ENCODE data around the gene ADAMTS6.

GRCh38 chr5:65395526-65396155, 86.1 kb downstream of the ADAMTS6 start:
- no peak for TF ChIP-seq BRCA1 (CRISPR knock-in tag; IDR thresholded peaks at IDR 0.05)
- no peak for TF ChIP-seq GLI4 (CRISPR knock-in tag; IDR thresholded peaks at IDR 0.05; ENCODE audit: borderline replicate concordance)
- TF ChIP-seq TEF (CRISPR knock-in tag; IDR thresholded peaks at IDR 0.05) = no peak
- no peak for TF ChIP-seq TBX2 (CRISPR knock-in tag; IDR thresholded peaks at IDR 0.05; ENCODE audit: borderline replicate concordance)
- no peak for TF ChIP-seq POLR2A (IDR thresholded peaks at IDR 0.05; ENCODE audit: insufficient read depth in 1 of 2, low read depth in 2 of 2, low read length in 2 of 2)
- TF ChIP-seq CENPX (CRISPR knock-in tag; IDR thresholded peaks at IDR 0.05) = no peak
- no peak for TF ChIP-seq PRPF4 (IDR thresholded peaks at IDR 0.05; ENCODE audit: low read depth, low read length, poor library complexity, severe bottlenecking)
- TF ChIP-seq, protein P1, sequence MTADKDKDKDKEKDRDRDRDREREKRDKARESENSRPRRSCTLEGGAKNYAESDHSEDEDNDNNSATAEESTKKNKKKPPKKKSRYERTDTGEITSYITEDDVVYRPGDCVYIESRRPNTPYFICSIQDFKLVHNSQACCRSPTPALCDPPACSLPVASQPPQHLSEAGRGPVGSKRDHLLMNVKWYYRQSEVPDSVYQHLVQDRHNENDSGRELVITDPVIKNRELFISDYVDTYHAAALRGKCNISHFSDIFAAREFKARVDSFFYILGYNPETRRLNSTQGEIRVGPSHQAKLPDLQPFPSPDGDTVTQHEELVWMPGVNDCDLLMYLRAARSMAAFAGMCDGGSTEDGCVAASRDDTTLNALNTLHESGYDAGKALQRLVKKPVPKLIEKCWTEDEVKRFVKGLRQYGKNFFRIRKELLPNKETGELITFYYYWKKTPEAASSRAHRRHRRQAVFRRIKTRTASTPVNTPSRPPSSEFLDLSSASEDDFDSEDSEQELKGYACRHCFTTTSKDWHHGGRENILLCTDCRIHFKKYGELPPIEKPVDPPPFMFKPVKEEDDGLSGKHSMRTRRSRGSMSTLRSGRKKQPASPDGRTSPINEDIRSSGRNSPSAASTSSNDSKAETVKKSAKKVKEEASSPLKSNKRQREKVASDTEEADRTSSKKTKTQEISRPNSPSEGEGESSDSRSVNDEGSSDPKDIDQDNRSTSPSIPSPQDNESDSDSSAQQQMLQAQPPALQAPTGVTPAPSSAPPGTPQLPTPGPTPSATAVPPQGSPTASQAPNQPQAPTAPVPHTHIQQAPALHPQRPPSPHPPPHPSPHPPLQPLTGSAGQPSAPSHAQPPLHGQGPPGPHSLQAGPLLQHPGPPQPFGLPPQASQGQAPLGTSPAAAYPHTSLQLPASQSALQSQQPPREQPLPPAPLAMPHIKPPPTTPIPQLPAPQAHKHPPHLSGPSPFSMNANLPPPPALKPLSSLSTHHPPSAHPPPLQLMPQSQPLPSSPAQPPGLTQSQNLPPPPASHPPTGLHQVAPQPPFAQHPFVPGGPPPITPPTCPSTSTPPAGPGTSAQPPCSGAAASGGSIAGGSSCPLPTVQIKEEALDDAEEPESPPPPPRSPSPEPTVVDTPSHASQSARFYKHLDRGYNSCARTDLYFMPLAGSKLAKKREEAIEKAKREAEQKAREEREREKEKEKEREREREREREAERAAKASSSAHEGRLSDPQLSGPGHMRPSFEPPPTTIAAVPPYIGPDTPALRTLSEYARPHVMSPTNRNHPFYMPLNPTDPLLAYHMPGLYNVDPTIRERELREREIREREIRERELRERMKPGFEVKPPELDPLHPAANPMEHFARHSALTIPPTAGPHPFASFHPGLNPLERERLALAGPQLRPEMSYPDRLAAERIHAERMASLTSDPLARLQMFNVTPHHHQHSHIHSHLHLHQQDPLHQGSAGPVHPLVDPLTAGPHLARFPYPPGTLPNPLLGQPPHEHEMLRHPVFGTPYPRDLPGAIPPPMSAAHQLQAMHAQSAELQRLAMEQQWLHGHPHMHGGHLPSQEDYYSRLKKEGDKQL (CRISPR knock-in tag; IDR thresholded peaks at IDR 0.05; ENCODE audit: low read depth) = no peak
